RWPE2 (cell line): ENCODE results near the gene IZUMO1.
A peak's percentile ranks its signal among the peaks of the same experiment; 100 is the strongest.

Source experiments
- ATAC-seq: fragments of 200-7000 bp; cut with Tn5 transposase; 3 replicates; pipeline ENCODE4 v1.9.1; 2021; ENCODE audit warnings: low read depth
- DNase-seq: peaks from one replicate; pipeline ENCODE4 v3.0.0-alpha.2; 2020; ENCODE audit warnings: low spot score
- H3K27ac ChIP-seq: fragments of 450-650 bp; 2 replicates; pipeline ENCODE4 v1.5.1; 2017; ENCODE audit warnings: mild to moderate bottlenecking; ENCODE audit not compliant: poor library complexity, severe bottlenecking
- H3K27me3 ChIP-seq: fragments of 250-450 bp; sonication (Bioruptor Pico); 2 replicates; pipeline ENCODE4 v1.5.1; 2021; ENCODE audit warnings: mild to moderate bottlenecking, moderate library complexity; ENCODE audit not compliant: insufficient read depth, poor library complexity, severe bottlenecking
- H3K36me3 ChIP-seq: fragments of 250-450 bp; sonication (Bioruptor Pico); 2 replicates; pipeline ENCODE4 v1.5.1; 2020; ENCODE audit warnings: low read depth, mild to moderate bottlenecking, moderate library complexity
- H3K4me1 ChIP-seq: fragments of 250-450 bp; sonication (Bioruptor Pico); 2 replicates; pipeline ENCODE4 v1.5.1; 2021; ENCODE audit warnings: mild to moderate bottlenecking, moderate library complexity; ENCODE audit not compliant: insufficient read depth, poor library complexity, severe bottlenecking
- H3K4me3 ChIP-seq: fragments of 250-450 bp; sonication (Bioruptor Pico); 2 replicates; pipeline ENCODE4 v1.5.1; 2021; ENCODE audit warnings: mild to moderate bottlenecking, moderate library complexity; ENCODE audit not compliant: severe bottlenecking
- H3K9me3 ChIP-seq: fragments of 250-450 bp; sonication (Bioruptor Pico); 2 replicates; pipeline ENCODE4 v1.5.1; 2021; ENCODE audit warnings: mild to moderate bottlenecking, moderate library complexity; ENCODE audit not compliant: severe bottlenecking
- TF ChIP-seq, protein P1 (sequence below): fragments of 450-650 bp; IDR thresholded peaks from one replicate; pipeline ENCODE4 v1.5.1; 2017; ENCODE audit warnings: mild to moderate bottlenecking, moderate library complexity; ENCODE audit not compliant: poor library complexity, severe bottlenecking

IZUMO1 gene

GRCh38 chr19:48741129-48741999 is 5.3 kb downstream of the IZUMO1 start:
- TF ChIP-seq, protein P1, sequence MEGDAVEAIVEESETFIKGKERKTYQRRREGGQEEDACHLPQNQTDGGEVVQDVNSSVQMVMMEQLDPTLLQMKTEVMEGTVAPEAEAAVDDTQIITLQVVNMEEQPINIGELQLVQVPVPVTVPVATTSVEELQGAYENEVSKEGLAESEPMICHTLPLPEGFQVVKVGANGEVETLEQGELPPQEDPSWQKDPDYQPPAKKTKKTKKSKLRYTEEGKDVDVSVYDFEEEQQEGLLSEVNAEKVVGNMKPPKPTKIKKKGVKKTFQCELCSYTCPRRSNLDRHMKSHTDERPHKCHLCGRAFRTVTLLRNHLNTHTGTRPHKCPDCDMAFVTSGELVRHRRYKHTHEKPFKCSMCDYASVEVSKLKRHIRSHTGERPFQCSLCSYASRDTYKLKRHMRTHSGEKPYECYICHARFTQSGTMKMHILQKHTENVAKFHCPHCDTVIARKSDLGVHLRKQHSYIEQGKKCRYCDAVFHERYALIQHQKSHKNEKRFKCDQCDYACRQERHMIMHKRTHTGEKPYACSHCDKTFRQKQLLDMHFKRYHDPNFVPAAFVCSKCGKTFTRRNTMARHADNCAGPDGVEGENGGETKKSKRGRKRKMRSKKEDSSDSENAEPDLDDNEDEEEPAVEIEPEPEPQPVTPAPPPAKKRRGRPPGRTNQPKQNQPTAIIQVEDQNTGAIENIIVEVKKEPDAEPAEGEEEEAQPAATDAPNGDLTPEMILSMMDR: no peak
- Histone ChIP-seq H3K36me3 (no peaks in the 10 kb centered on the region; the same call in 1 of the 2 replicates), H3K4me3 (no peak overlapping the region), H3K27ac (no peak overlapping the region), H3K27me3 (no peaks in the 10 kb centered on the region), H3K4me1 (peaks cover 11% of the 10 kb centered on the region), H3K9me3 (no peaks in the 10 kb centered on the region)
- DNase-seq (no peak), ATAC-seq (peak; percentile 44)

- Histone ChIP-seq H3K4me1 (peaks cover 11% of the 10 kb centered on the region), H3K27me3 (no peaks in the 10 kb centered on the region), H3K27ac (no peak within 1 kb of the TSS), H3K36me3 (no peaks in the 10 kb centered on the region), H3K4me3 (peak within 1 kb of the TSS; percentile 42), H3K9me3 (no peaks in the 10 kb centered on the region)
- ATAC-seq (no peak), DNase-seq (no peak)
- TF ChIP-seq, protein P1: no peak
Observed at GRCh38 chr19:48740164-48740972, 6.3 kb downstream of the IZUMO1 start, which contains the start of gene RASIP1. RASIP1 (minus strand) TSS chr19:48740610; CDS start chr19:48740282, 328 bp downstream.

DNA sequence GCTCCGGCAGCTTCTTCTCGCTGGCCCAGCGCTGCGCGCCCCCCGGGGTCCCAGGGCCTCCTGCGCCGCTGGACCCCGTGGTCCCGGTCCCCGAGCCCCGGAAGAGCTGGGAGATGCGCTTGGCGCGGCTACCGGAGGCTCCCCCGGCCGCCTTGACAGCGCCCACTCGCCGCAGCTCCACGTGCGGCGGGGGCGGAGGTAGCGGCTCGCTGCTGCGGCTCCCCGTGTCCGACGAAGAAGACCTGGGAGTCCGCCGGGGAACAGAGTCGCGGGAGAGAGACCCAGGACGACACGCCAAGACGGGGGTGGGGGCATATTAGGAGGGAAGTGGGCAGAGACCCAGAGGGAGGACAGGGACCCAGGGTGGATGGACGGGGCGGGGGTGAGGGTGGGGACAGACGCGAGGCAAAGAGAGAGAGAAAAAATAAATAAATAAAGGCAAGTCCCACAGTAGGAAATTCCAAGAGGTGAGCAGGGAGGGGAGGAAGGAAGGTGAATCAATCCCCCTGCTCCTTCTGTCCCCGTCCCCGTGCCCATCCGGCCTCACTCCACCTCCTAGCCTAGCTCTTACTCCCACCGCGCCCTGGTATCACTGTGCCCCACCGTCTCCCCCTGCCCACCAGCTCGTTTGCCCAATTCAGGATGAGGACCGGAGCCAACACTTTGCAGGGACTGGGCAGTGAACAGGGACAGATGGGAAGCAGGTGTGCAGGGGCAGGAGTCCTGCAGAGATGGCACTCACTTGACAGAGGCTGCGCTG is 7.1 kb downstream of the IZUMO1 start:
- peak overlapping the region; percentile 42 for H3K4me3 ChIP-seq
- TF ChIP-seq, protein P1: no peak
- no peaks in the 10 kb centered on the region for H3K9me3 ChIP-seq
- DNase-seq: no peak
- H3K4me1 ChIP-seq: peaks cover 11% of the 10 kb centered on the region
- H3K27me3 ChIP-seq: no peaks in the 10 kb centered on the region
- no peak overlapping the region for H3K27ac ChIP-seq
- no peak for ATAC-seq
- no peaks in the 10 kb centered on the region for H3K36me3 ChIP-seq

DNA sequence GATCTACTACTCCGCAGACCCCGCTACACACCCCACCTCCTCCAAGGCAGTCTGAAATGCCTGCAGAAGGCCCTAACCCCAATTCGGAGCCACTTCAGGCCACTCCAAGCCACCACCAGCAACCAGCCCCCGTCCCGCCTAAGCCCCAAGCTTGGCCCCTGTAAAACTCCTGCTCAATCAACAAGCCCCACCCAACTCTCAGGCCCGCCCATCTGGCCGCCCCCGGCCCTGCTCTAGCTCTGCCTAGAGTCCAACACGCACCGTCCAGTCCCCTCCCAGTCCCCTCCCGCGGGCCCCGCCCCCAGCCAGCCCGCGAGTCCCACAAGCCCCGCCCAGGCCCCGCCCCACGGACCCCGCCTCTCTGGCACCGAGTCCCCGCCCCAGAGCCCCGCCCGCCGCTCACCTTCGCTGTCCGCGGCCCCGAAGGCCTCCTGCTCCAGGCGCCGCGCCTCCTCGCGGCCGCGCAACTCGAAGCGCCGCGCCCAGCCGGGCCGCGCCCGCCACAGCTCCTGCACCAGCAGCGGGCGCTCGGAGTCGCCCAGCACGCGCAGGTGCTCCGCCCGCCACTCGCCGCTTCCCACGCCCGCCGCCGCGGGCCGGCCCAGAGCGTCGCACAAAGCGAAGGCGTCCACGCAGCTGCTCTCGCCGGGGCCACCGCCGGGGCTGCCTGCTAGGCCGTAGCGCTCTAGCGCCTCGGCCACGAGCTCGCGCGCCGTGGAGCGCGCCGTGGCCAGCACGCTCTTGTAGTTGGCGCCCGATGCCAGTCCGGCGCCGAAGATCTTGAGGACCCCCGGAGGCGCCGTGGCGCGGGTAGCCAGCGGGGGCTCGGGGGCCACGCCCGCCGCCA is 7.9 kb downstream of the IZUMO1 start:
- TF ChIP-seq, protein P1: peak; percentile 77
- peaks cover 11% of the 10 kb centered on the region for H3K4me1 ChIP-seq
- DNase-seq (peak; percentile 92), ATAC-seq (peak; percentile 82)
- no peaks in the 10 kb centered on the region for H3K27me3 ChIP-seq
- H3K4me3 ChIP-seq: peak overlapping the region; percentile 42
- H3K36me3 ChIP-seq: no peaks in the 10 kb centered on the region
- H3K9me3 ChIP-seq: no peaks in the 10 kb centered on the region
- H3K27ac ChIP-seq: no peak overlapping the region
